ENCODE measurements around the gene HGFAC.

GRCh38 chr4:3423406-3423805, 18.4 kb upstream of the HGFAC start:
- no peak for TF ChIP-seq CTCF (IDR thresholded peaks at IDR 0.05)
- no peak for TF ChIP-seq POLR2AphosphoS5 (IDR thresholded peaks at IDR 0.05; ENCODE audit: insufficient read depth in 1 of 2, low read depth in 1 of 2)
- TF ChIP-seq POLR2A (IDR thresholded peaks at IDR 0.05): no peak
